ENCODE results near the gene TM4SF4. TPM values are rescaled to one million over a fixed set of nuclear protein-coding genes. Genes with fewer than 3 reads are reported as not detected.

Gene TM4SF4
- total RNA-seq, 1 experiment from 2014 or later = not detected

- Histone ChIP-seq H3K4me1 (replicated peaks; ENCODE audit: insufficient read depth) (no peaks in the 10 kb centered on the region), H2AFZ (no peak overlapping the region), H3K79me2 (ENCODE audit: low read depth) (peaks cover 47% of the 10 kb centered on the region), H3K9me3 (ENCODE audit: insufficient read depth, low read depth) (no peaks in the 10 kb centered on the region), H3K27ac (peak overlapping the region; percentile 41; the same call in 1 of the 2 replicates), H3K4me2 (no peak overlapping the region), H4K20me1 (ENCODE audit: insufficient read depth) (no peaks in the 10 kb centered on the region), H3K27me3 (ENCODE audit: insufficient read depth, low read depth) (no peaks in the 10 kb centered on the region), H3F3A (ENCODE audit: insufficient read depth, low read depth) (0 out of 2 replicates have a peak, but pooled peaks cover 6% of the 10 kb centered on the region), H3K9me2 (ENCODE audit: insufficient read depth) (no peaks in the 10 kb centered on the region), H3K4me3 (no peak overlapping the region), H3K36me3 (ENCODE audit: low read depth) (0 out of 2 replicates have a peak, but pooled peaks cover 15% of the 10 kb centered on the region)
- BruUV-seq (replicated peaks) = no TSS peak
- no peak for TF ChIP-seq CTCF (conservative IDR thresholded peaks at IDR 0.05)
- no peak for TF ChIP-seq EZH2 (IDR thresholded peaks at IDR 0.05; ENCODE audit: low read depth)
- DNase-seq = no peak
- POLR2A ChIA-PET (ENCODE audit: unreplicated experiment) = interaction anchor here (0.5 to 0.8 kb wide), 2 partner anchors 672 to 1044 kb away, joined by 10 to 11 read pairs; no protein-coding TSS in a partner anchor
- intact Hi-C loops (cut with micrococcal nuclease; ENCODE audit: unreplicated experiment) = loop anchor here (1.0 kb wide), 1 partner anchor 8 kb away; no protein-coding TSS in a partner anchor
- CTCF ChIA-PET = no interaction called here
These were observed 74.2 kb downstream of the TM4SF4 start for GRCh38 chr3:149548669-149549065.

GRCh38 chr3:149551500-149551899 lies 77.0 kb downstream of the TM4SF4 start:
- Histone ChIP-seq H3K27me3 (ENCODE audit: insufficient read depth, low read depth) (no peaks in the 10 kb centered on the region), H3K36me3 (ENCODE audit: low read depth) (0 out of 2 replicates have a peak, but pooled peaks cover 15% of the 10 kb centered on the region), H3K27ac (peak overlapping the region; percentile 24; the same call in 1 of the 2 replicates), H3K4me2 (no peak overlapping the region), H3F3A (ENCODE audit: insufficient read depth, low read depth) (peaks cover 6% of the 10 kb centered on the region; the same call in 1 of the 2 replicates), H3K9me3 (ENCODE audit: insufficient read depth, low read depth) (no peaks in the 10 kb centered on the region), H3K4me3 (no peak overlapping the region), H3K4me1 (replicated peaks; ENCODE audit: insufficient read depth) (0 out of 2 replicates have a peak, but pooled peaks cover 13% of the 10 kb centered on the region), H3K79me2 (ENCODE audit: low read depth) (peaks cover 66% of the 10 kb centered on the region), H2AFZ (no peak overlapping the region), H3K9me2 (ENCODE audit: insufficient read depth) (no peaks in the 10 kb centered on the region), H4K20me1 (ENCODE audit: insufficient read depth) (no peaks in the 10 kb centered on the region)
- POLR2A ChIA-PET (ENCODE audit: unreplicated experiment) = no interaction called here
- DNase-seq = no peak
- CTCF ChIA-PET = interaction anchor here (0.9 kb wide), 1 partner anchor 18 kb away, joined by 3 read pairs; no protein-coding TSS in a partner anchor
- no TSS peak for BruUV-seq (replicated peaks)
- TF ChIP-seq CTCF (conservative IDR thresholded peaks at IDR 0.05) (no peak), EZH2 (IDR thresholded peaks at IDR 0.05; ENCODE audit: low read depth) (no peak)
- intact Hi-C loops (cut with micrococcal nuclease; ENCODE audit: unreplicated experiment) = no loop called here

- no peaks in the 10 kb centered on the region for H3K9me3 ChIP-seq (ENCODE audit: insufficient read depth, low read depth)
- H3K27ac ChIP-seq = no peak overlapping the region
- no peak overlapping the region for H3K4me3 ChIP-seq
- peaks cover 6% of the 10 kb centered on the region; the same call in 1 of the 2 replicates for H3F3A ChIP-seq (ENCODE audit: insufficient read depth, low read depth)
- no peak overlapping the region for H2AFZ ChIP-seq
- peaks cover 66% of the 10 kb centered on the region for H3K79me2 ChIP-seq (ENCODE audit: low read depth)
- no peaks in the 10 kb centered on the region for H3K9me2 ChIP-seq (ENCODE audit: insufficient read depth)
- TF ChIP-seq CTCF (conservative IDR thresholded peaks at IDR 0.05) = no peak
- no peak for TF ChIP-seq EZH2 (IDR thresholded peaks at IDR 0.05; ENCODE audit: low read depth)
- intact Hi-C loops (cut with micrococcal nuclease; ENCODE audit: unreplicated experiment) = no loop called here
- POLR2A ChIA-PET (ENCODE audit: unreplicated experiment) = no interaction called here
- no peaks in the 10 kb centered on the region for H3K27me3 ChIP-seq (ENCODE audit: insufficient read depth, low read depth)
- DNase-seq = no peak
- H3K36me3 ChIP-seq (ENCODE audit: low read depth) = 0 out of 2 replicates have a peak, but pooled peaks cover 11% of the 10 kb centered on the region
- H3K4me2 ChIP-seq = no peak overlapping the region
- 0 out of 2 replicates have a peak, but pooled peaks cover 13% of the 10 kb centered on the region for H3K4me1 ChIP-seq (replicated peaks; ENCODE audit: insufficient read depth)
- no peaks in the 10 kb centered on the region for H4K20me1 ChIP-seq (ENCODE audit: insufficient read depth)
- no TSS peak for BruUV-seq (replicated peaks)
- CTCF ChIA-PET = no interaction called here
These were observed 78.2 kb downstream of the TM4SF4 start for GRCh38 chr3:149552700-149553099.

Other genes starting within 250 kb of the TM4SF4 start
- gene TM4SF18, start 141.1 kb upstream of the TM4SF4 start, total RNA-seq (2021) = not detected in 2 replicates
- gene TM4SF1, start 97.0 kb upstream of the TM4SF4 start, total RNA-seq (2021) = 146 and 225 TPM in 2 replicates
- gene WWTR1, start 183.3 kb downstream of the TM4SF4 start, total RNA-seq (2021) = 73.5 and 85.3 TPM in 2 replicates

Data from PC-9 (cell line).